GM23338 (cell line): ENCODE data around the gene MAPK11. TPM values are rescaled to one million over a fixed set of nuclear protein-coding genes. Genes with fewer than 3 reads are reported as not detected.

Experiments used
- ATAC-seq: fragments of 200-7000 bp; cut with Tn5 transposase; 3 replicates; pipeline ENCODE4 v1.9.1; 2020
- DNase-seq: peaks from one replicate; pipeline ENCODE4 v3.0.0-alpha.2; 2015; ENCODE audit warnings: low spot score
- H2AFZ ChIP-seq: fragments of 200-600 bp; sonication (generic); 2 replicates; pipeline ENCODE4 v1.8.0; 2016; ENCODE audit warnings: antibody characterized with exemption, mild to moderate bottlenecking, moderate library complexity
- H3F3A ChIP-seq: fragments of 200-600 bp; sonication (generic); replicated peaks from 2 replicates; pipeline ENCODE4 v1.8.0; 2017; ENCODE audit warnings: antibody characterized with exemption, mixed run types, low read depth
- H3K27ac ChIP-seq: fragments of 200-600 bp; sonication (generic); 2 replicates; pipeline ENCODE4 v1.6.1; 2016; ENCODE audit warnings: low read depth
- H3K27me3 ChIP-seq: fragments of 200-600 bp; sonication (generic); 2 replicates; pipeline ENCODE4 v1.8.0; 2016; ENCODE audit warnings: mild to moderate bottlenecking, mixed run types, moderate library complexity; ENCODE audit not compliant: insufficient read depth
- H3K36me3 ChIP-seq: fragments of 200-600 bp; sonication (generic); 2 replicates; pipeline ENCODE4 v1.8.0; 2016; ENCODE audit warnings: mild to moderate bottlenecking; ENCODE audit not compliant: insufficient read depth
- H3K4me1 ChIP-seq: fragments of 200-600 bp; sonication (generic); 2 replicates; pipeline ENCODE4 v1.8.0; 2016; ENCODE audit warnings: mild to moderate bottlenecking, moderate library complexity; ENCODE audit not compliant: insufficient read depth
- H3K4me2 ChIP-seq: fragments of 200-600 bp; sonication (generic); 2 replicates; pipeline ENCODE4 v1.7.1; 2017; ENCODE audit warnings: mixed run types
- H3K4me3 ChIP-seq: fragments of 200-600 bp; sonication (generic); 2 replicates; pipeline ENCODE4 v1.6.1; 2016; ENCODE audit warnings: mixed run types
- H3K79me2 ChIP-seq: fragments of 200-600 bp; sonication (generic); replicated peaks from 2 replicates; pipeline ENCODE4 v1.8.0; 2017; ENCODE audit warnings: mild to moderate bottlenecking; ENCODE audit not compliant: insufficient read depth
- H3K9me2 ChIP-seq: fragments of 200-600 bp; sonication (generic); 2 replicates; pipeline ENCODE4 v1.8.0; 2017; ENCODE audit not compliant: insufficient read depth
- H4K20me1 ChIP-seq: fragments of 200-600 bp; sonication (generic); replicated peaks from 2 replicates; pipeline ENCODE4 v1.8.0; 2017; ENCODE audit warnings: mild to moderate bottlenecking; ENCODE audit not compliant: insufficient read depth
- H3K27ac Mint-ChIP-seq: 2 replicates; pipeline ENCODE4 v1.8.0; 2020; ENCODE audit warnings: inconsistent platforms, mild to moderate bottlenecking, moderate library complexity, mixed read lengths
- H3K27me3 Mint-ChIP-seq: 3 replicates; pipeline ENCODE4 v1.8.0; 2022; ENCODE audit warnings: low read depth, mild to moderate bottlenecking, moderate library complexity, mixed read lengths, inconsistent platforms; ENCODE audit not compliant: insufficient read depth, poor library complexity
- H3K36me3 Mint-ChIP-seq: 3 replicates; pipeline ENCODE4 v1.8.0; 2021; ENCODE audit warnings: low read depth, mild to moderate bottlenecking, inconsistent platforms, moderate library complexity, mixed read lengths
- H3K4me1 Mint-ChIP-seq: 3 replicates; pipeline ENCODE4 v1.8.0; 2020; ENCODE audit warnings: mild to moderate bottlenecking, inconsistent platforms, mixed read lengths
- H3K4me3 Mint-ChIP-seq: 3 replicates; pipeline ENCODE4 v1.8.0; 2021; ENCODE audit warnings: moderate library complexity, mild to moderate bottlenecking, inconsistent platforms, mixed read lengths
- H3K9me3 Mint-ChIP-seq: 3 replicates; pipeline ENCODE4 v1.8.0; 2020; ENCODE audit warnings: moderate library complexity, mild to moderate bottlenecking, inconsistent platforms, mixed read lengths
- EZH2 ChIP-seq: fragments of 200-600 bp; sonication (generic); IDR thresholded peaks from one replicate; pipeline ENCODE4 v1.8.0; 2017; ENCODE audit warnings: antibody characterized with exemption, mild to moderate bottlenecking, low read depth; ENCODE audit not compliant: unreplicated experiment
- EZH2phosphoT487 ChIP-seq: fragments of 200-600 bp; sonication (generic); IDR thresholded peaks from one replicate; pipeline ENCODE4 v1.8.1; 2018; ENCODE audit warnings: antibody characterized with exemption; ENCODE audit not compliant: unreplicated experiment
- JUNB ChIP-seq: IDR thresholded peaks from one replicate; pipeline ENCODE4 v1.6.1; 2016; ENCODE audit warnings: antibody characterized with exemption; ENCODE audit not compliant: unreplicated experiment
- NANOG ChIP-seq: IDR thresholded peaks from 2 replicates; pipeline ENCODE4 v1.6.1; 2016; ENCODE audit warnings: antibody characterized with exemption, borderline replicate concordance
- POLR2AphosphoS5 ChIP-seq: IDR thresholded peaks from 2 replicates; pipeline ENCODE4 v1.6.1; 2016; ENCODE audit warnings: antibody characterized with exemption, low read depth
- STAT1 ChIP-seq: IDR thresholded peaks from one replicate; pipeline ENCODE4 v1.6.1; 2016; ENCODE audit warnings: antibody characterized with exemption; ENCODE audit not compliant: unreplicated experiment
- ZNF114 ChIP-seq: fragments of 250-450 bp; sonication (Bioruptor Pico); IDR thresholded peaks from 2 replicates; pipeline ENCODE4 v1.5.0; 2020; ENCODE audit warnings: mild to moderate bottlenecking, moderate library complexity
- ZNF331 ChIP-seq: fragments of 250-450 bp; sonication (Bioruptor Pico); IDR thresholded peaks from 2 replicates; pipeline ENCODE4 v1.5.0; 2020; ENCODE audit warnings: low read depth, mild to moderate bottlenecking, moderate library complexity
- polyA plus RNA-seq: library from polyadenylated mRNA; unstranded; fragments of >200 nt; fragmentation: Nextera tagmentation; extraction: Ambion mirVana; gene quantifications from 2 replicates; pipeline ENCODE4 v1.2.1, GENCODE V29; 2016
- total RNA-seq: library from RNA; depleted of rRNA; stranded (reverse); fragments of >200 nt; shearing (Covaris generic); gene quantifications from 2 replicates; pipeline ENCODE4 v1.2.3, GENCODE V29; 2014
- TF ChIP-seq, protein P1 (sequence below), 2 experiments: fragments of 200-600 bp in 1 of 2; sonication (generic) in 1 of 2; conservative IDR thresholded peaks; 2 replicates each; pipeline versions ENCODE4 v1.5.1 to v1.6.1; 2016 to 2017; ENCODE audit warnings: antibody characterized with exemption in 2 of 2, low read depth in 2 of 2, mild to moderate bottlenecking in 2 of 2, moderate library complexity in 1 of 2
- TF ChIP-seq, protein P2 (sequence below): IDR thresholded peaks from one replicate; pipeline ENCODE4 v1.6.1; 2018; ENCODE audit warnings: antibody characterized with exemption; ENCODE audit not compliant: unreplicated experiment
- TF ChIP-seq, protein P3 (sequence below): IDR thresholded peaks from 2 replicates; pipeline ENCODE4 v1.6.1; 2016; ENCODE audit warnings: antibody characterized with exemption

Gene MAPK11
- total and polyA plus RNA-seq, 2 experiments from 2014 or later = 0.34 to 1.9 TPM

DNA sequence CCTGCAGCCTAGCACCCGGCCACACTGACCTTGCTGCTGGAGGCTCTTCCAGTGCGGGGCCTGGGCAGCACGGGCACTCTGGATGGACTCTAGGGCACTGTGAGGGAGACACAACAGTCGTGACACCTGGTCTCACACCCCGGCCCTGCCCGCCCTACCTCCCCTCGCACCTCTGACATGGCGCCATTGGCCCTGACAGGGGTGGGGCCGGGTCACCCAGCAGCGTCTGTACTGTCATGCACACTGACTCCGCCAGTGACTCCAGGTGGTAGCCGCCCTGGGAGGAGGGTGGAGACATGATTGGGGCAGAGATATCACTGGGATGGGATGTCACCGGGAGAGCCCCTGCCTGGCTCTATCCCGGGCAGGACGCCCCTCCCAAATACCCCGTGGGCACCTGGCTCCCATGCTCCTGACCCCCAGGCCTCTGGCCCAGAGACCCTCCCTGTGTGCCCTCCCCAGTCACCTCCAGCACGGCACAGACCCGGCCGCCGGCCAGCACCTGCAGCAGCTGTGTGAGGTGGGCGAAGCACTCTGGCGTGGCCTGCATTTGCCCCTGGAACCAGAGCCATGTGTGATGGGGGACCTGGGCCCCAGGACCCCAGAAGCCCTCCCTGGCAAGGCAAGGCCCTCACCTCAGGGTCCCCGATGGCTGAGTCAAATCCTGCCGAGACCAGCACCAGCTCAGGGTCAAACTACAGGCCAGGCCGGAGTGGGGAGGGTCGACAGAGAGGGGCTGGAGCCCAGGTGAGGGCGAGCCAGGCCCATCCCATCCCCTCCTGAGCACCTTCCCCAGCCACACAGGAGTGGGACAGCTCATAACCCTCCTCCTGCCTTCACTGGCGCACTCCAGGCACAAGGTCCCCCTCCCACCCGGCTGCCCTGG, 21.7 kb downstream of the MAPK11 start:
- Mint-ChIP-seq H3K9me3 (no peaks in the 10 kb centered on the region), H3K27me3 (peaks cover 12% of the 10 kb centered on the region), H3K36me3 (peaks cover 11% of the 10 kb centered on the region; the same call in 2 of the 3 replicates), H3K4me1 (peaks cover 18% of the 10 kb centered on the region), H3K4me3 (no peak overlapping the region), H3K27ac (no peak overlapping the region)
- DNase-seq (no peak), ATAC-seq (no peak)
- peaks cover 12% of the 10 kb centered on the region for H3K79me2 ChIP-seq
- H3K27ac ChIP-seq = no peak overlapping the region
- H3K27me3 ChIP-seq = no peaks in the 10 kb centered on the region
- peaks cover 11% of the 10 kb centered on the region for H3K4me1 ChIP-seq
- no peak overlapping the region for H3K4me2 ChIP-seq
- no peak overlapping the region for H2AFZ ChIP-seq
- TF ChIP-seq ZNF331 (CRISPR knock-in tag) = no peak
- TF ChIP-seq POLR2AphosphoS5 = no peak
- TF ChIP-seq, protein P1, sequence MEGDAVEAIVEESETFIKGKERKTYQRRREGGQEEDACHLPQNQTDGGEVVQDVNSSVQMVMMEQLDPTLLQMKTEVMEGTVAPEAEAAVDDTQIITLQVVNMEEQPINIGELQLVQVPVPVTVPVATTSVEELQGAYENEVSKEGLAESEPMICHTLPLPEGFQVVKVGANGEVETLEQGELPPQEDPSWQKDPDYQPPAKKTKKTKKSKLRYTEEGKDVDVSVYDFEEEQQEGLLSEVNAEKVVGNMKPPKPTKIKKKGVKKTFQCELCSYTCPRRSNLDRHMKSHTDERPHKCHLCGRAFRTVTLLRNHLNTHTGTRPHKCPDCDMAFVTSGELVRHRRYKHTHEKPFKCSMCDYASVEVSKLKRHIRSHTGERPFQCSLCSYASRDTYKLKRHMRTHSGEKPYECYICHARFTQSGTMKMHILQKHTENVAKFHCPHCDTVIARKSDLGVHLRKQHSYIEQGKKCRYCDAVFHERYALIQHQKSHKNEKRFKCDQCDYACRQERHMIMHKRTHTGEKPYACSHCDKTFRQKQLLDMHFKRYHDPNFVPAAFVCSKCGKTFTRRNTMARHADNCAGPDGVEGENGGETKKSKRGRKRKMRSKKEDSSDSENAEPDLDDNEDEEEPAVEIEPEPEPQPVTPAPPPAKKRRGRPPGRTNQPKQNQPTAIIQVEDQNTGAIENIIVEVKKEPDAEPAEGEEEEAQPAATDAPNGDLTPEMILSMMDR (conservative IDR thresholded peaks at IDR 0.05; ENCODE audit: low read depth in 2 of 2) = no peak
- no peak for TF ChIP-seq EZH2
- TF ChIP-seq EZH2phosphoT487 = no peak
- no peak for TF ChIP-seq ZNF114 (CRISPR knock-in tag)
- TF ChIP-seq, protein P2, sequence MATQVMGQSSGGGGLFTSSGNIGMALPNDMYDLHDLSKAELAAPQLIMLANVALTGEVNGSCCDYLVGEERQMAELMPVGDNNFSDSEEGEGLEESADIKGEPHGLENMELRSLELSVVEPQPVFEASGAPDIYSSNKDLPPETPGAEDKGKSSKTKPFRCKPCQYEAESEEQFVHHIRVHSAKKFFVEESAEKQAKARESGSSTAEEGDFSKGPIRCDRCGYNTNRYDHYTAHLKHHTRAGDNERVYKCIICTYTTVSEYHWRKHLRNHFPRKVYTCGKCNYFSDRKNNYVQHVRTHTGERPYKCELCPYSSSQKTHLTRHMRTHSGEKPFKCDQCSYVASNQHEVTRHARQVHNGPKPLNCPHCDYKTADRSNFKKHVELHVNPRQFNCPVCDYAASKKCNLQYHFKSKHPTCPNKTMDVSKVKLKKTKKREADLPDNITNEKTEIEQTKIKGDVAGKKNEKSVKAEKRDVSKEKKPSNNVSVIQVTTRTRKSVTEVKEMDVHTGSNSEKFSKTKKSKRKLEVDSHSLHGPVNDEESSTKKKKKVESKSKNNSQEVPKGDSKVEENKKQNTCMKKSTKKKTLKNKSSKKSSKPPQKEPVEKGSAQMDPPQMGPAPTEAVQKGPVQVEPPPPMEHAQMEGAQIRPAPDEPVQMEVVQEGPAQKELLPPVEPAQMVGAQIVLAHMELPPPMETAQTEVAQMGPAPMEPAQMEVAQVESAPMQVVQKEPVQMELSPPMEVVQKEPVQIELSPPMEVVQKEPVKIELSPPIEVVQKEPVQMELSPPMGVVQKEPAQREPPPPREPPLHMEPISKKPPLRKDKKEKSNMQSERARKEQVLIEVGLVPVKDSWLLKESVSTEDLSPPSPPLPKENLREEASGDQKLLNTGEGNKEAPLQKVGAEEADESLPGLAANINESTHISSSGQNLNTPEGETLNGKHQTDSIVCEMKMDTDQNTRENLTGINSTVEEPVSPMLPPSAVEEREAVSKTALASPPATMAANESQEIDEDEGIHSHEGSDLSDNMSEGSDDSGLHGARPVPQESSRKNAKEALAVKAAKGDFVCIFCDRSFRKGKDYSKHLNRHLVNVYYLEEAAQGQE = no peak
- no peak for TF ChIP-seq STAT1
- TF ChIP-seq JUNB = no peak
- no peak for TF ChIP-seq NANOG
- TF ChIP-seq, protein P3, sequence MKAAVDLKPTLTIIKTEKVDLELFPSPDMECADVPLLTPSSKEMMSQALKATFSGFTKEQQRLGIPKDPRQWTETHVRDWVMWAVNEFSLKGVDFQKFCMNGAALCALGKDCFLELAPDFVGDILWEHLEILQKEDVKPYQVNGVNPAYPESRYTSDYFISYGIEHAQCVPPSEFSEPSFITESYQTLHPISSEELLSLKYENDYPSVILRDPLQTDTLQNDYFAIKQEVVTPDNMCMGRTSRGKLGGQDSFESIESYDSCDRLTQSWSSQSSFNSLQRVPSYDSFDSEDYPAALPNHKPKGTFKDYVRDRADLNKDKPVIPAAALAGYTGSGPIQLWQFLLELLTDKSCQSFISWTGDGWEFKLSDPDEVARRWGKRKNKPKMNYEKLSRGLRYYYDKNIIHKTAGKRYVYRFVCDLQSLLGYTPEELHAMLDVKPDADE = no peak
- no peaks in the 10 kb centered on the region for H3K9me2 ChIP-seq
- peaks cover 6% of the 10 kb centered on the region for H3F3A ChIP-seq
- H4K20me1 ChIP-seq = peaks cover 3% of the 10 kb centered on the region; the same call in 1 of the 2 replicates
- no peak overlapping the region for H3K4me3 ChIP-seq
- H3K36me3 ChIP-seq = no peaks in the 10 kb centered on the region
